ENCODE measurements around the gene PATE2.

The PATE2 gene

DNA sequence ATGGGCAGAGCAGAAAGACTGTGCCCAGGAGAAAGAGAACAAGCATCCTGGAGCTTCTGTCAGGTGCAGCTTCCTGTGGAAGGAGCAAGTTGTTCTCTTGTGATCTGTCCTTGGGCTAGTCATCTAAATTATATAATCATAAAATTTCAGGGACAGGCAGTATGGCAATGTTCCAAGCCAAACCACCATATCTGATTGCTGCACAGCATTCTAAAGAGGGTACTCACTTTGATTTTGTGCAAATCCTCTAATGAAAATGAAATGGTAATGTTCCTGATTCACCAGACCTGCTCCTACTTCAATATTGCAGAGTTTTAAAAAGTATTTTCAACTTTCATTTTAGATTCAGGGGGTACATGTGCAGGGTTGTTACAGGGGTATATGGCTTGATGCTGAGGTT lies at the start of gene PATE2:
PATE2 (minus strand) TSS at position 101 of the 400 bp plus-strand sequence; CDS start at position 46, 55 bp downstream.
- no peak for DNase-seq

DNA sequence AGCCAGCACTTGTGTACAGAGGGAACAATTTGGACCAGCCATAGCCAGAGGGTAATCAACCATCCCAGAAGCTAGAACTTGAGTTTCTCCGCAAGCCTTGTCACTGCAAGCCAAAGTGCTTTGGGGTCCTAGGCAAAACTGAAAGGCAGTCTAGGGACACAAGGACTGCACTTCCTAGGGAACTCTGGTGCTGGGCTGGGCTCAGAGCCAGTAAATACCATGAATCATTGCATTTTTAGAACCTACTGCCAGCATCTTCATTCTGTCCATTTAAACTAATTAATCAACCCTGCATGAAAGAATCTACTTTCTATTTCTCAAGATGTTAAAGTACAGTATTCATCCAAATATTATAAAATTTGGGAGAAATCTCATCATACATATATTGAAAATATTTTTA lies 29.3 kb upstream of the PATE2 start:
- no peak for DNase-seq

DNA sequence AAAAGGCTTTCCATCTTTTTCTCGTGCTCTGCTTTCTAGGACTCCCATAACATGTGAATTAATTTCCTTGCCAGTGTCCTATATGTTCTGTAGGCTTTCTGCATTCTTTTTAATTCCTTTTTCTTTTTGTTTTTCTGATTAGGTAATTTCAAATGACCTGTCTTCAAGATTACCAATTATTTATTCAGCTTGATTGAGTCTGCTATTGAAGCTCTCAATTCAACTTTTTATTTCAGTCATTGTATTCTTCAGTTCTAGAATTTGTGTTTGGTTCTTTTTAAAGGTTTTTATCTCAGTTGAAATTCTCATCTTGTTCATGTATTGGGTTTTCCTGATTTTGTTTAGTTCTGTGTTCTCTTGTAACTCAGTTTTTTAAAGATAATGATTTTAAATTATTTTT lies 23.8 kb upstream of the PATE2 start:
- no peak for DNase-seq

DNA sequence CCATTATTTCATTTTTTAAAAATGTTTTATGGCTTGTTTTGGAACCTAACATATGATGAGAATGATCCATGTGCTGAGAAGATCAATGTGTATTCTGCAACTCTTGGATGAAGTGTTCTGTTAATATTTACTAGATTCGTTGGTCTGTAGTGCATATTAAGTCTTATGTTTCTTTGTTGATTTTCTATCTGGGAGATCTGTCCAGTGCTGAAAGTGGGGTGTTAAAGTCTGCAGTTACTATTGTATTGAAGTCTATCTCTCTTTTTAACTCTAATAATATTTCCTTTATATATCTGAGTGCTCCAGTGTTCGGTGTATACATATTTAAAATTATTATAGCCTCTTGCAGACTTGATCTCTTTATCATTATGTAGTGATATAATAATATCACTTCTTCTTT lies 21.2 kb upstream of the PATE2 start:
- no peak for DNase-seq

DNA sequence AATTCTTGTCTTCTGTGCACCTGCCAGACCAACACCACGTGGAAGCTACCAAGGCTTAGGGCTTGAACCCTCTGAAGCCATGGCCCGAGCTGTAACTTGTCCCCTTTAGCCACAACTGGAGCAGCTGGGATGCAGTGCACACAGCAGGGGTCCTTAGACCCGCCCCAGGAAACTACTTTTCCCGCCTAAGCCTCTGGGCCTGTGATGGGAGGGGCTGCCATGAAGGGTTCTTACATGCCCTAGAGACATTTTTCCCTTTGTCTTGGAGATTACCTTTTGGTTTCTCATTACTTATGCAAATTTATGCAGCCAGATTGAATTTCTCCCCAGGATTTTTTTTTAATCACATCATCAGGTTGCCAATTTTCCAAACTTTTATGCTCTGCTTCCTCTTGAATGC lies 19.0 kb upstream of the PATE2 start:
- no peak for DNase-seq

DNA sequence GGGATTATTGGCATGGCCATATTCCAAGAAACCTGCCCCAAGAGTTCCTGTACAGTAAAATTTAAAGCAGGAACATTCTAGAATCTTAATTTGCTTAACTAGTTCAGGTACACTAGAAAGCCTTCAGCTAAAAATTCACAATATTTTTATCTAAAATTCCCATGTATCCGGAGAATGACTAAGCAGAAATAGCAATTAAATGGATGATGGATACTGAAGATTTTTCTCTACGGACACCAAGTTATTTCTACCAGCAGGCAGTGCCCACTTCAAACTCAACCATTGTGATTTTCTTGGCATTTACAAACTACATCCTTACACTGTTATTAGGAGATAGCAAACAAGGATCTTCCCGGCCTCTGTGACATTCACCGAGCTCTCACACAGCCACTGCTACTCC lies 12.2 kb upstream of the PATE2 start:
- no peak for DNase-seq

DNA sequence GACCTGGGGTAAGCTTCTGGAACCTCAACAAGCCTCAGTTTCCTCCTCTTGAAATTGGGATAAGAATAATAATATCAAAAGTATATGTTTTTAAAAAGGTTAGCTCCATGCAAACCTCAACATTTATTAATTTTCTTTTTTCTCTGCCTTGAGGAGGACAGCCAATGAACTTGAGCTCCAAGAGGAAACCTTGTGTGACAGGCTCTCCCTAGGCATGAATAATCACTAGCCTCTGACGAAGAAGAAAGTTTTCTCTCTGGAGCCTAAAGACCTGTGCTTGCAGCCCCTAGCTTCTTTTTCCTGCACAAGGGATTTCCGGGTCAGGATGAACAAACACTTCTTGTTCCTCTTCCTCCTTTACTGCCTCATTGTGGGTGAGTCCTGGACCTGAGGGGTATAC lies 9.2 kb upstream of the PATE2 start, which contains the start of gene PATE3:
PATE3 (plus strand) TSS at position 301 of the 400 bp plus-strand sequence; CDS start at position 326, 25 bp downstream.
- DNase-seq = no peak

DNA sequence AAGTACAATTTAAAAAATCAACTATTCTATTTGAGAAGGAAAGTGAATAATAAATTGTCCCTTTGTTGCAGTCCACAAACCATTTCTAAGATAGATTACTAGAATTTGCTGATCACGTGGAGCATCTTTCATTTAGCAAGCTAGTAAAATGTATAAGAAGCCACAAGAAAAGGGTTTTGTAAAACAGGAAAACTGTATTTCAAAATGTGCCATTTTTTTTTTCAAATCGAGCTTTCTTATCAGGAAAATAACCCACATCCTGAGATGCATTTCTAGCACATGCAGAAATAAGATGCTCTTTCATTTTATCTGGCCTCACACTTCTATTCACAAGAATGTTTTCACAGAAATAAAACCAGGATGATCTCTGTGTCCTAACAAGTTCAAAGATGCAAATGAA lies 6.0 kb upstream of the PATE2 start:
- DNase-seq = no peak

DNA sequence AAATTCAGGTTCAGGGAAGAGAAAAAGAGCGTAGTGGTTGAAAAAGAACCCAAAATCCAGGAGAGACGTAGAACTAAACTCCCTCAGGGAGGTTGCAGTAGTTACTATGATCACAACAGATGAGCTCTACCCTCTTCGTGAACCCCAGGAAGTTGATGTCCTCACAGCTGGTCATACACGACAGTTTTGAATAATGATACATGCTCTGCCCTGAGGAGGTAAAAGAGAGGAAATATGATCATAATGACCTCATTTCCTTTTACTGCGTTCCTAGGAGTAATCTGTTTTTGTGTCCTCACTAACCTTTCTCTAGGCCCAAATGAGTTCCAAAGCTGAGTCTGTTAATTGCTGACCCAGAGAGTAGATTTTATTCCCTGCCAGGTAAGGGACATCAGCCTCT lies 1.3 kb downstream of the PATE2 start:
- DNase-seq = no peak

DNA sequence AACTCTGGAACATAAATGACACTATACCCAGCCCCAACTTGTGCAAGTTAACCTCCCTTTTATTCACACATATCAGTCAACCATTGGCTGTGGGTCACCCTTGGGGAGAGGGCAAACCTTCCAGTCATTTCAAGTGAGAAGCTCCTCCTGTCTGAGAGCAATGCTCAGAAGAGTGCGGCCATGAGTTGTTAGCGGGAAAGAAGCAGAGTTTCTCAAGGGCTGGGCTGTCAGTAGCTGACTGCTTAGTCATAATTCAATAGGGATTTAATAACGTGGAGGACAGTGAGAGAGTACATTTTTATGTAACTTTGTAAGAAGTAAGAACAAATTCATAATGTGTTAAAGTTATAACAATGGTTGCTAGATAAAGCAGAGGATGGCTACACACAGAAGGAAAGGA lies 5.1 kb downstream of the PATE2 start:
- DNase-seq = no peak

DNA sequence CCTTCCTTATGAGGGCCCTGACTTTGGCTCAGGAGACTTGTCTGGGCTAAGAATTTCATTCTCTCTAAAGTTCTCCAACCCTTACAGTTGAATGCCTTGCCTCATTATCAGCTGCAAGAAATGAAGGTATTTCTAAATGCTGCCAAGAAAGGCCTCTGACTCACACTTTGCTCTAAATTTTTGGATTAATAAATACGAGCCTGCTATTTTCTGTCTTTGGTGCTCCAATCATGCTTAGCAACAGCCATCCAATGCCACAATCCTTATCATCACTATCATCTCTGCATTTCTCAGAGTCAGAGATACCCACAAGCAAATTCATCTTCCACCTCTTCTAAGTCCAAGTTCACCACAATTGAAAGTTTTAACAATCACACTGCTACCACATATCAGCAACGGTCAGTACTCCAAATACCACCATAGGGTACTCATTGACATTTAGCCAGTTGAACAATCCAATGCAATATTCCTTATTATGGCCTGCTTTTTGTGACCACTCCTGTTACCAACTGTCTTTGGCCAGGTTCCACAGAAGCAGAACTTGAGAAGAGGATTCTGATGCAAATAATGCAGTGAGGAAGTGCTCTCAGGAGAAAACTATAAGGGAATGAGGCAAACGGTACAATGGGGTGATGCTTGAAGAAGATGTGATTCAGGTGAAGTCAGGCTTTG lies 5.7 kb downstream of the PATE2 start:
- no peak for DNase-seq

DNA sequence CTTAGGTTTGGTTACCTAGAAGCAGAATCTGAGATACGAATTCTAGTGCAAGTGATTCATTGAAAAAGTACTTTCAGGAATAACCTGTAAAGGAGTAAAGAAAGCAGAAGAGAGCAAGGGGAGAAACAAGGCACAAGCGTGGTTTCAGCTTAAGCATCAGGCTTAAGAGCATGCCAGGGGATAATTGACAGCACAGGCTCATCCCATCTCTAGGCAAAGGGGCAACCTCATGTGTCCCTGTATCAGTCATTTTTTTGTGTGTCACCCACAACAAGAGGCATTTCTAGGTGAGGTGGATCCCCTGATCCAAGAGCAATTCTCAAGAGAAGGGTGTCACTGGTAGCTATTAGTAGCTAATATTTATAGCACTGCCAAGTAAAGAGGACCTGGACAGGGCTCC lies 8.0 kb downstream of the PATE2 start:
- DNase-seq = no peak

DNA sequence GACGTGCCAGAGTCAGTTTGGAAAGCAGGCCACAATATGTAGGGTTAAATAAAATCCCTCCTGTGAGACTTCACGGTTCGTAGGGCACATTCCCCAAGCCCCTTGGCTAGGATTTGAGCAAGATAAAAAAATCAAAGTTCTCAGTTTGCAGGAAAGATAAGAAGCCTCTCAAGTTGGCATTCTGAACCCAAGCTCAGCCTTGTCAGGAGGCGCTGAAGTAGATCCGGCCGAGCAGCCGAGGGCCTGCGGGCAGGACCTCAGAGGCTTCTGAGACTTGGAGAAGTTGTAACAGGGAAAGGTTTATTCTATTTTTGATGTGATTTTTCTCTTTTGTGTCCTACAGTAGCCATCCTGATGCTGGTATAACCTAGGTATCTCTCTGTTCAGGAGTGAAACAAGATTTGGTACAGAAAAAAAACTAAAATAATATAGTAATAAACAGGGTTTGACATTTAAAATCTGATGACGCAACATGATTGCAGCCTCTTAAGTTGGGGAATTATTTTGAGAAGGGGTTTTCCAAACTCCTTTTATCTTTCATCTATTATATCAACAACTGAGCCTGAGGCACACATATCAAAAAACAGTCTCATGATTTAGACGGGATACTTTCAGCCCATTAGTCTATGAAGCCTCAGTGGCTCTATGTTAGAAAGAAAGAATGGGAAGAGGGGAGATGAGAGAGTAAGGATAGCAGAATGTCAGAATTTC lies 10.1 kb downstream of the PATE2 start:
- no peak for DNase-seq

DNA sequence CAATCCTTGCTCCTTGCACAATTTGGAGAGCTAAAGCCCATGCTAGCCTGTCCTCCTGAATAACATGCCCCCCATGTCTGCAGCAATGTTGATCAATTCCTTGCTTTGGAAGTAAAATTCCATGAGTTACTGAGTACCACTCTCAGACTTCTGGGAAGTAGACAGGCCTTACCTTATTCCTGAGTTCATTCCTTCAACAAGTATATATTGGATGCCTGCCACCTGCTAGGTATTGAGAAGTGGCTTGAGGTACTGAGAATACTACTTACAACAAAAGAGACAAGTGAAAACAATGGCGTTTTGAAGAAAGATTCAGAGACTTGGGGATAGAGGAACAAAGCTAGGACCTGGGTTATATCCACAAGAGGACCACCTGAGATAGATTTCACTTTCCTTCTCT lies 12.4 kb downstream of the PATE2 start:
- DNase-seq = no peak

DNA sequence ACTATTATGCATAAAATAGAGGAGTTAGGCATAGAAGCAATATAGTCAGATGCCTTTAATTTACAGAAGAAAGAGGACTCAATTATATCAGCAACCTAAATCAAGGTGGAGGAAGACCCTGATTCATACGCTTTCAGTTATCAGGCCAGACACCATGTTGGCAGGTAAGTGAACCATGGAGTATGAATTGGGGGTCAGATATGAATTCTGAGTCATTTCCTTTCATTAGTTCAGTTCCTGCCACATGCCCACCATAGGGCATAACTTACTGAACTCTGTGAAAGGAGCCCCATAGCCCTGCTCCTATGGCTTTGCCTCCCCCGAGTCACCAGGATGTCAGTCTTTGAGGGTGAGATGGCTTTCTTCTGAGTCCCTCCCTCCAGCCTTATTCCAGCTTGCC lies 15.1 kb downstream of the PATE2 start:
- no peak for DNase-seq

DNA sequence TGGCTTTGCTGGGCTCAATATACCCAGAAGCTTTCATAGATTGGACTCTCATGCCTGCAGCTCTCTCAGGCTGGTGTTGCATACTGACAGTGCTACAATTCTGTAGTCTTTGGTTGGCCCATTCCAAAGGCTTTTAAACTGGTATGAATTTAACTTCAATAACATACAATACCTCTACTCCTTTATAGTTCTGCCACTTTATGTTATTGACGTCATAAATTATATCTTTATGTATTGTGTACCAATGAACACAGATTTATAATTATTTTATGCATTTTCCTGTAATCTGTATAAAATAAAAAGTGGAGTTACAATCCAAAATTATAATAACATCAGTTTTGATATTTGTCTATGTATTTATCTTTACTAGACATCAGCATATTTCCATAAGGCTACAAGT lies 16.2 kb downstream of the PATE2 start:
- no peak for DNase-seq

DNA sequence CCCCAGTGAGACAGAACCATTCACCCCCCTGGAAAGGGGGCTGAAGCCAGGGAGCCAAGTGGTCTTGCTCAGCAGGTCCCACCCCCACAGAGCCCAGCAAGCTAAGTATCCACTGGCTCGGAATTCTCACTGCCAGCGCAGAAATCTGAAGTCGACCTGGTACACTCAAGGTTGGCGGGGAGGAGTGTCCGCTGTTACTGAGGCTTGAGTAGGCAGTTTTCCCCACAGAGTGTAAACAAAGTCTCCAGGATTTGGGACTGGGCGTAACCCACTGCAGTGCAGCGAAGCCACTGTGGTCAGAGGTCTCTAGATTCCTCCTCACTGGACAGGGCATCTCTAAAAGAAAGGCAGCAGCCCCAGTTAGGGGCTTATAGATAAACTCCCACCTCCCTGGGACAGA lies 22.6 kb downstream of the PATE2 start:
- DNase-seq = no peak

DNA sequence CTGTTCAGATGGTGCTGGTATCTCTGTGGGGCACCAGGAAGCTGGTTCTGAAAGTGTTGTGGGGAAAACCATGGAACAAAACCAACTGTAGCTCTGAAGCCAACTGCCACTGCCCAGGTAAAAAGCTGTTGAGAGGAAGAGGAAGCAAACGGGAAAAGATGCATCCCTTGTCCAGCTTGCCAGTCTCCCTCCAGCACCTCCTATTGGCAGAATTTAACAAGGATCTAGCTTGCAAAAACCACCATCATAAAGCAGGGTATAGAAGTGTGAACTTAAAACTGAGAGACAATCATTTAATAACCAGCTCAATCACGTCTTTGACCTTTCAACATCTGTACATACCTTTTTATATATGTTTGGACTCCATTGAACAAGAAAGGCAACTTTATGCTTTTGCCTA lies 28.0 kb downstream of the PATE2 start:
- no peak for DNase-seq

DNA sequence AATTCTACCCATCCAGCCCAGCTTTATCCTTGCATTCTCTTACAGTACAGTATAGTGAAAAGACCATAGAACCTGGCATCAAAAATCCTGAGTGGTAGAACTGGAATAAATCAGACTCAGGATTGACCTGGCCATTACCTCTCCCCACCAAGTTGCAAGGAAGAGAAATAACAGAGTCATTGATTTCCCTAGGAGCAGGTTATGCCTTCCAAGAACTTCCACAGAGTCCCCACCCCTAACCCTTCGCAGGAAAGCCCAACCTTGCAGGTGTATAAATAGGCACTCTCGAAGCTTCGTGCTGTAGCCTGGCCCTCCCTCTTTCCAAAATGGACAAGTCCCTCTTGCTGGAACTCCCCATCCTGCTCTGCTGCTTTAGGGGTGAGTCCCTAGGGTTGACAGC lies 32.6 kb downstream of the PATE2 start, which contains the start of gene PATE1:
PATE1 (plus strand) TSS at position 301 of the 400 bp plus-strand sequence; CDS start at position 327, 26 bp downstream.
- no peak for DNase-seq

DNA sequence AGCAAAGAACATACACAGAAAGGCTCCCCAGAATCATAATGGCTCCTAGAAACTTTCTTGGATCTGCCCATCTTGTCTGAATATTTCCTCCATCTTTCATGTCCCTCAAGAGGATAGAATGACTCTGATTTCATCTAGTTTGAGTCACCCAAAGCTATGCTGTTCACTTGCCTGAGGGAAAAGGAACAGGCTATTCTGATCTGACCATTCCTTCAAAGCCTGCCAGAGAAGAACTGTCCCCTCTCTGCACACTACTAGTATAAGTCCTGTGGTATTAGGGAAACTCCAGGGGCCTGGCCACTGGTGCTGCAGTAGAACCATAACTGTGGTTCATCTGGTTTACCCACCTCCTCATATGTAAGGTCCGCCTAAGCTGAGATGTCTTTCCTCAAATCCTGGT lies 34.9 kb downstream of the PATE2 start:
- DNase-seq = no peak

DNA sequence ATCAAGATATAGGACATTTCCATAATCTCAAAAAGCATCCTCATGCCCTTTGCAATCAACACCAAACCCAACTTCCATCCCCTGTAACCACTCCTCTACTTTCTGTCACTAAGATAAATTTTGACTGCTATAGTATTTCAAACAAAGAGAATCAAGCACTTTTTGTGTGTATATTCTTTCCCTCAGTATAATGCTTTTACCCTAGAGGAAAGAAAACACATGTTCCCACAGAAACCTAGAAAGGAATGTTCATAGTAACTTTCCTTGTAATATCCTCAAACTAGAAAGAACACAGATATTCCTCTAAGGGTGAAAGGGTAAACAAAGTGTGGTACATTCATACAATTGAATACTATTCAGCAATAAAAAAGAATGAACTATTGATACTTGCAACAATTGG lies 38.0 kb downstream of the PATE2 start:
- no peak for DNase-seq

DNA sequence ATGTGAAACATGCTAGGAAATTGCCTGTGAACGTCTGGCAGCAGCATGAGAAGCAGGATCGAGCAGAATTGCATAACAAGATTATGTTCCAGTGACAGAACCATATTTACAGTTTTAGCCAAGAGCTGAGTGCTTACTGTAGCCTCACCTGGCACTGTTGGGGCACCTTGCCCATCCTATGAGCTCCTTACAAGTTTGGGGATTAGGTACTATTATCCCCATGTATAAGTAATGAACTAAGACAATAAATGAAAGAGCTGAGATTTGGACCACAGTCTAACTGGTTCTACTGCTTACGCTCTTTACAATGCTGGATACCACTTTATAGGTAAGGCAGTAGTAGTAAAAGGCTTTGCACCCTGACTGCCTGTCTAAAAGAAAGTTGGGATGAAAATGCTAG lies 49.7 kb downstream of the PATE2 start:
- DNase-seq = no peak
